Coronary artery (tissue), 2 donors: Measurements from ENCODE around the gene TESK2.

Source experiments
- DNase-seq: peaks from one replicate; pipeline ENCODE4 v3.0.0-alpha.2; 2017; ENCODE audit warnings: low spot score
- H3K27ac ChIP-seq, 2 donors: fragments of 200-600 bp; sonication (generic); one replicate each; pipeline ENCODE4 v1.5.1; 2016 to 2019
- H3K4me3 ChIP-seq: fragments of 200-600 bp; sonication (generic); 2 replicates; pipeline ENCODE4 v1.5.1; 2016; ENCODE audit warnings: mild to moderate bottlenecking, moderate library complexity
- TF ChIP-seq, protein P1 (sequence below): fragments of 200-600 bp; sonication (generic); IDR thresholded peaks from one replicate; pipeline ENCODE4 v1.5.1; 2019; ENCODE audit warnings: antibody characterized with exemption

The TESK2 gene

DNA sequence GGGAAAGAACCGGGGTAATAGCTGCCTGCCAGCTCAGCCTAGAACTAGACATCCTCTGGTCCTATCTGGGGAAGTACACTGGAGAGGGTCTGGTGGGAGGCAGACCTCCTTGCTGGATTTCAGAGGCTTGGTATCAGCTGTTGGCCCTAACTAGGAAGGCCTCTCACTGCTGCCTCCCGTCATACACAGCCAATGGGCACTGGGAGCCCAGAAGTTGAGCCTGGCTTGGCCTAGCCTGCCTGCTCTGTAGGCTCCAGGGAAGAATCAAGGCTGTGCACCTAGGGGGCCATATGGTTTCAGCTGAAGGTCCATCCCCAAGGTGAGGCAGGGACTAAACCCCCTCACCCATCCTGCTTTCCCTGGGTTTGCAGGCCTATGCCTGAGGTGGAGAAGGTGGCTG lies 146.5 kb downstream of the TESK2 start:
- Histone ChIP-seq H3K27ac (no peak overlapping the region), H3K4me3 (no peak overlapping the region)
- DNase-seq, result no peak
- TF ChIP-seq, protein P1, sequence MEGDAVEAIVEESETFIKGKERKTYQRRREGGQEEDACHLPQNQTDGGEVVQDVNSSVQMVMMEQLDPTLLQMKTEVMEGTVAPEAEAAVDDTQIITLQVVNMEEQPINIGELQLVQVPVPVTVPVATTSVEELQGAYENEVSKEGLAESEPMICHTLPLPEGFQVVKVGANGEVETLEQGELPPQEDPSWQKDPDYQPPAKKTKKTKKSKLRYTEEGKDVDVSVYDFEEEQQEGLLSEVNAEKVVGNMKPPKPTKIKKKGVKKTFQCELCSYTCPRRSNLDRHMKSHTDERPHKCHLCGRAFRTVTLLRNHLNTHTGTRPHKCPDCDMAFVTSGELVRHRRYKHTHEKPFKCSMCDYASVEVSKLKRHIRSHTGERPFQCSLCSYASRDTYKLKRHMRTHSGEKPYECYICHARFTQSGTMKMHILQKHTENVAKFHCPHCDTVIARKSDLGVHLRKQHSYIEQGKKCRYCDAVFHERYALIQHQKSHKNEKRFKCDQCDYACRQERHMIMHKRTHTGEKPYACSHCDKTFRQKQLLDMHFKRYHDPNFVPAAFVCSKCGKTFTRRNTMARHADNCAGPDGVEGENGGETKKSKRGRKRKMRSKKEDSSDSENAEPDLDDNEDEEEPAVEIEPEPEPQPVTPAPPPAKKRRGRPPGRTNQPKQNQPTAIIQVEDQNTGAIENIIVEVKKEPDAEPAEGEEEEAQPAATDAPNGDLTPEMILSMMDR, result no peak

DNA sequence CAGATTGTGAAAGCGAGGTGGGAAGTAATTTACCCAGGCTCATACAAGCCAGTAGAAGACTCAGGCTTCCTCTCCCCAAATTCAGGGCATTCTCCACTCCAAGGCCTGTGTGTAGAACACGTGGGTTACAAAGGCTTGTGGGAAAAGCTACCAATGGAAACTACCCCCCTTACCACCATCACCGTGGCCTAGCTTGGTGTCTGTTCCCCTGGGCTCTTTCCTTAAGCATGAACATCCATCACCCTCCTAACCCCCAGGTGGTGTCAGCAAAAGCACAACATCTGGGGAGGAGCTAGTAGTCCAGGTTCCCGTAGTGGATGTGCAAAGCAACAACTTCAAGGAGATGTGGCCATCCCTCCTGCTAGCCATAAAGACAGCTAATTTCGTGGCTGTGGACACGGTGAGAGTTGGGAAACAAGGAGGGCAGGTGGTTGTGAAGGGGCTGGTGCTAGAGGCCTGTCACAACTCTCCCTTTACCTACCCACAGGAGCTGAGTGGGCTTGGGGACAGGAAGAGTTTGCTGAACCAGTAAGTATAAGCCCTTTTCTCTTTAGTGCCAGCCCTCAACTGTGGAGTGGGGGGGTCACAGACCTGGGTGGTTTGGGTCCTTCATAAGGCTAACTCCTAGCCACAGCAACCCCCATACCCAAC lies 150.0 kb downstream of the TESK2 start:
- TF ChIP-seq, protein P1, result no peak
- H3K4me3 ChIP-seq, result peak overlapping the region; percentile 82
- H3K27ac ChIP-seq, result peak overlapping the region; percentile 88 to 98
- DNase-seq, result no peak

DNA sequence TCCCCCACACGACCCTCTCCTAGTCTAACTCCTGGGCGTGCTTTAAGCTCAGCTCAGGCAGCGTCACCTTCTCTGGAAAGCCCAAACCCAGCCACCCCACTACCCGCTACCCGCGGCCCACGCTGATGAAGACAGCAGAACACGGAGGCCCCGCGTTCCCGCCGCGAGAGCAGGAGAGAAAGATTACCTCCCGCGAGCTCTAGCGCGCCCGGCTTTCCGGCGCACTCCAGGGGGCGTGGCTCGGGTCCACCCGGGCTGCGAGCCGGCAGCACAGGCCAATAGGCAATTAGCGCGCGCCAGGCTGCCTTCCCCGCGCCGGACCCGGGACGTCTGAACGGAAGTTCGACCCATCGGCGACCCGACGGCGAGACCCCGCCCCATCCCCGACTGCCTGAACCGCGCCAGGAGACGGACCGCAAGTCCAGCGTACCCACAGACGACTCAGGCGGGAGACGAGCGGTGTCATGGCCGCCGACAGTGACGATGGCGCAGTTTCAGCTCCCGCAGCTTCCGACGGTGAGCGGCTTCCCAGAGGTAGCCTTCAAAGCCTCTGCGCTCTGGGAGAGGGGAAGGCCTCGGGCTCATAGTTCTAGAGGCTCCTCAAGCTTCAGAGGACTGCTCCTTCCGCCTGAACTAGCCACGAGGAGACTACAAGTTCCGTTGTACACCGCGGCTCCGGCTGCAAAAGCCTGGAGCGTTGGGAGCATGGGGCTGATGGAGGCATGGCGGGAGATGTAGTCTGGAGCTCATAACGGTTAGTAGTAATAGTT lies 151.0 kb downstream of the TESK2 start, which contains the start of the genes MUTYH and TOE1:
TSS of gene MUTYH (minus strand) at position 652 of the 770 bp plus-strand sequence. CDS start 5,935 bp downstream, outside the sequence.
TSS of gene TOE1 (plus strand) at position 382 of the 770 bp plus-strand sequence. CDS start at position 465, 83 bp downstream.
- TF ChIP-seq, protein P1, result no peak
- DNase-seq, result peak; percentile 93
- Histone ChIP-seq H3K4me3 (peak within 1 kb of the TSS; percentile 82), H3K27ac (peak within 1 kb of the TSS; percentile 88 to 98)

DNA sequence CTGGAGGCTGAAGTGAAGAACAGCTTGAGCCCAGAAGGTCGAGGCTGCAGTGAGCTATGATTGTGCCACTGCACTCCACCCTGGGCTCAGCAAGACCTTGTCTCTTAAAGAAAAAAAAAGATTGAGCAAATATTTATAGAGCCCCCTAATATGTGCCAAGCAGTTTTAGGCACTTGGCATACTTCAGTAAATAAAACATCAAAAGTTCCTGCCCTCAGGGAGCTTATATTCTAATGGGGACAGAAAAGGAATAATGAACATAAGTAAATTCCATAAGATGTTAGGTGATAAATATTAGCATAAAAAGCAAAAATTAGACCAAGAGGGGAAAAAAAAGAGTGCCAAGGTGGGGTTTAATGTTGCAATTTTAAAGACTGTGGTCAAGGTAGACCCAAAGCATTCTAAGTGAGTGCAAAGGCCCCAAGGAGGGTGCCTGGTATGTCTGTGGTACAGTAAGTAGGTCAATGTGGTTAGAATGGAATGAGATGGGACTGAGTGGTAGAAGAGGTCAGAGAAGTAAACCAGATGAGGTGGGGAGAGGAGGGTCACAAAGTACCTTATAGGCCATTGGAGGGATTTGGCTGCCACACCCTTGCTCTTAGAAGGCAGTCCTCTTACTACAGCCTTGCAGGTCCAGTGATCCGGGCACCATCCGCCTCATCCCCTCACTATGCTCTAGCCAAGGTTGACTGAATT lies 153.2 kb downstream of the TESK2 start:
- no peak overlapping the region for H3K27ac ChIP-seq
- DNase-seq, result no peak
- TF ChIP-seq, protein P1, result no peak

DNA sequence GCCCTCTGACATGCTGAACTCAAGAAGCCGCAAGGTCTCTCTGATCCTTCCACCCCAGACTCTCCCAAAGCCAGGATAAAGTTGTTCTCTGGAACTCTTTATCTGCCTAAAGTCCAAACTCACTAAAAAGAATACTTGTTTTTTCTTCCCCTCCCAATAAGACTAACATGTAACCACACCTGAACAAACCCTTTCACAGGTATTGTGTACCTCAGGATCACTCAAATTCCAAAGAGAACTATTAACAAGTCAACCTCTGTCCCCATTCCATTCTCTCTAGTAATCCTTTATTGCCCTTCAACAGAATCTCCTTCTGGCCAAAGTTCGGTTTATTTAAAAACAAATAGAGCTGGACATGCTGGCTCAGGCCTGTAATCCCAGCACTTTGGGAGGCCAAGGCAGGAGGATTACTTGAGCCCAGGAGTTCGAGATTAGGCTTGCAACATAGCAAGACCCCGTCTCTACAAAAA lies 155.1 kb downstream of the TESK2 start:
- H3K27ac ChIP-seq, result no peak overlapping the region

More for the DNA sequence above, 153.2 kb downstream of the TESK2 start:
- no peak overlapping the region for H3K4me3 ChIP-seq

More for the DNA sequence above, 155.1 kb downstream of the TESK2 start:
- H3K4me3 ChIP-seq, result no peak overlapping the region
- DNase-seq, result no peak
- TF ChIP-seq, protein P1, result no peak
